HEK293 (cell line): ENCODE results near the gene UTP4.

ENCODE experiments used
- KLF1 ChIP-seq: fragments of 450-650 bp; formaldehyde crosslinking; IDR thresholded peaks from 2 replicates; pipeline ENCODE4 v1.5.1; 2016; ENCODE audit warnings: missing biosample characterization, missing genetic modification characterization
- KLF10 ChIP-seq: fragments of 450-650 bp; IDR thresholded peaks from 2 replicates; pipeline ENCODE4 v1.5.1; 2018; ENCODE audit warnings: missing biosample characterization, mild to moderate bottlenecking, missing genetic modification characterization
- KLF7 ChIP-seq: fragments of 450-650 bp; formaldehyde crosslinking; IDR thresholded peaks from 2 replicates; pipeline ENCODE4 v1.5.1; 2016; ENCODE audit warnings: missing biosample characterization, missing genetic modification characterization, borderline replicate concordance
- KLF8 ChIP-seq: fragments of 450-650 bp; formaldehyde crosslinking; IDR thresholded peaks from 2 replicates; pipeline ENCODE4 v1.5.1; 2016; ENCODE audit warnings: missing biosample characterization, missing genetic modification characterization
- SALL2 ChIP-seq: fragments of 450-650 bp; formaldehyde crosslinking; IDR thresholded peaks from 2 replicates; pipeline ENCODE4 v1.5.0; 2017; ENCODE audit warnings: missing biosample characterization, mild to moderate bottlenecking, missing genetic modification characterization, borderline replicate concordance
- YY1 ChIP-seq: fragments of 450-650 bp; formaldehyde crosslinking; IDR thresholded peaks from 2 replicates; pipeline ENCODE4 v1.5.1; 2018; ENCODE audit warnings: missing biosample characterization, missing genetic modification characterization
- ZBTB1 ChIP-seq: fragments of 450-650 bp; formaldehyde crosslinking; IDR thresholded peaks from 2 replicates; pipeline ENCODE4 v1.5.1; 2016; ENCODE audit warnings: missing biosample characterization, missing genetic modification characterization
- ZBTB11 ChIP-seq: fragments of 450-650 bp; formaldehyde crosslinking; conservative IDR thresholded peaks from 2 replicates; pipeline ENCODE4 v1.5.1; 2016; ENCODE audit warnings: low read depth, missing biosample characterization, missing genetic modification characterization
- ZBTB17 ChIP-seq: fragments of 450-650 bp; formaldehyde crosslinking; IDR thresholded peaks from 2 replicates; pipeline ENCODE4 v1.5.1; 2016; ENCODE audit warnings: missing biosample characterization, missing genetic modification characterization
- ZFP3 ChIP-seq: fragments of 450-650 bp; formaldehyde crosslinking; IDR thresholded peaks from 2 replicates; pipeline ENCODE4 v1.5.1; 2016; ENCODE audit warnings: low read depth, missing biosample characterization, missing genetic modification characterization
- ZNF211 ChIP-seq: fragments of 450-650 bp; formaldehyde crosslinking; IDR thresholded peaks from 2 replicates; pipeline ENCODE4 v1.5.1; 2016; ENCODE audit warnings: low read depth, missing biosample characterization, missing genetic modification characterization
- ZNF24 ChIP-seq: fragments of 450-650 bp; formaldehyde crosslinking; IDR thresholded peaks from 2 replicates; pipeline ENCODE4 v1.5.1; 2016; ENCODE audit warnings: missing biosample characterization, missing genetic modification characterization
- ZNF302 ChIP-seq: fragments of 450-650 bp; formaldehyde crosslinking; IDR thresholded peaks from 2 replicates; pipeline ENCODE4 v1.5.1; 2016; ENCODE audit warnings: missing biosample characterization, missing genetic modification characterization, low read depth
- ZNF324 ChIP-seq: fragments of 450-650 bp; formaldehyde crosslinking; IDR thresholded peaks from 2 replicates; pipeline ENCODE4 v1.5.1; 2016; ENCODE audit warnings: missing biosample characterization, missing genetic modification characterization
- ZNF335 ChIP-seq: fragments of 450-650 bp; formaldehyde crosslinking; conservative IDR thresholded peaks from 2 replicates; pipeline ENCODE4 v1.5.1; 2016; ENCODE audit warnings: missing biosample characterization, missing genetic modification characterization
- ZNF366 ChIP-seq: fragments of 450-650 bp; formaldehyde crosslinking; conservative IDR thresholded peaks from 2 replicates; pipeline ENCODE4 v1.5.1; 2016; ENCODE audit warnings: missing biosample characterization, missing genetic modification characterization
- ZNF514 ChIP-seq: fragments of 450-650 bp; formaldehyde crosslinking; IDR thresholded peaks from 2 replicates; pipeline ENCODE4 v1.5.1; 2016; ENCODE audit warnings: missing biosample characterization, missing genetic modification characterization
- ZNF558 ChIP-seq: fragments of 450-650 bp; formaldehyde crosslinking; IDR thresholded peaks from 2 replicates; pipeline ENCODE4 v1.5.1; 2016; ENCODE audit warnings: missing biosample characterization, missing genetic modification characterization
- ZNF621 ChIP-seq: fragments of 450-650 bp; formaldehyde crosslinking; IDR thresholded peaks from 2 replicates; pipeline ENCODE4 v1.5.1; 2017; ENCODE audit warnings: missing biosample characterization, missing genetic modification characterization
- ZNF660 ChIP-seq: fragments of 450-650 bp; IDR thresholded peaks from 2 replicates; pipeline ENCODE4 v1.5.1; 2018; ENCODE audit warnings: missing biosample characterization, mild to moderate bottlenecking, missing genetic modification characterization
- ZNF670 ChIP-seq: fragments of 450-650 bp; formaldehyde crosslinking; IDR thresholded peaks from 2 replicates; pipeline ENCODE4 v1.5.1; 2016; ENCODE audit warnings: missing biosample characterization, missing genetic modification characterization, low read depth
- ZNF677 ChIP-seq: fragments of 450-650 bp; IDR thresholded peaks from 2 replicates; pipeline ENCODE4 v1.5.0; 2018; ENCODE audit warnings: missing biosample characterization, mild to moderate bottlenecking, missing genetic modification characterization, moderate library complexity
- TF ChIP-seq, protein P1 (sequence below): fragments of 450-650 bp; IDR thresholded peaks from 2 replicates; pipeline ENCODE4 v1.5.1; 2018; ENCODE audit warnings: missing biosample characterization, mild to moderate bottlenecking, missing genetic modification characterization
- TF ChIP-seq, protein P2 (sequence below): fragments of 450-650 bp; formaldehyde crosslinking; IDR thresholded peaks from 2 replicates; pipeline ENCODE4 v1.5.1; 2016; ENCODE audit warnings: missing biosample characterization, missing genetic modification characterization, borderline replicate concordance
- TF ChIP-seq, protein P3 (sequence below): fragments of 450-650 bp; formaldehyde crosslinking; IDR thresholded peaks from 2 replicates; pipeline ENCODE4 v1.5.1; 2016; ENCODE audit warnings: missing biosample characterization, missing genetic modification characterization
- TF ChIP-seq, protein P4 (sequence below): fragments of 450-650 bp; formaldehyde crosslinking; IDR thresholded peaks from 2 replicates; pipeline ENCODE4 v1.5.1; 2016; ENCODE audit warnings: missing biosample characterization, missing genetic modification characterization

UTP4 gene

GRCh38 chr16:69186642-69187445, 54.4 kb downstream of the UTP4 start, which contains the start of gene SNTB2 (continued):
- TF ChIP-seq, protein P1, sequence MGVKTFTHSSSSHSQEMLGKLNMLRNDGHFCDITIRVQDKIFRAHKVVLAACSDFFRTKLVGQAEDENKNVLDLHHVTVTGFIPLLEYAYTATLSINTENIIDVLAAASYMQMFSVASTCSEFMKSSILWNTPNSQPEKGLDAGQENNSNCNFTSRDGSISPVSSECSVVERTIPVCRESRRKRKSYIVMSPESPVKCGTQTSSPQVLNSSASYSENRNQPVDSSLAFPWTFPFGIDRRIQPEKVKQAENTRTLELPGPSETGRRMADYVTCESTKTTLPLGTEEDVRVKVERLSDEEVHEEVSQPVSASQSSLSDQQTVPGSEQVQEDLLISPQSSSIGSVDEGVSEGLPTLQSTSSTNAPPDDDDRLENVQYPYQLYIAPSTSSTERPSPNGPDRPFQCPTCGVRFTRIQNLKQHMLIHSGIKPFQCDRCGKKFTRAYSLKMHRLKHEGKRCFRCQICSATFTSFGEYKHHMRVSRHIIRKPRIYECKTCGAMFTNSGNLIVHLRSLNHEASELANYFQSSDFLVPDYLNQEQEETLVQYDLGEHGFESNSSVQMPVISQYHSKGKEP (tag by site-specific recombination): no peak
- TF ChIP-seq ZNF324 (no peak), KLF8 (tag by site-specific recombination) (peak; percentile 71), ZBTB1 (tag by site-specific recombination) (no peak), SALL2 (tag by site-specific recombination) (no peak), ZNF211 (tag by site-specific recombination) (no peak), ZNF660 (peak; percentile 48; the same call in 1 of the 2 replicates), ZNF621 (no peak), ZBTB17 (tag by site-specific recombination) (peak; percentile 73), ZNF514 (tag by site-specific recombination) (no peak), KLF10 (peak; percentile 60; the same call in 1 of the 2 replicates), ZNF366 (tag by site-specific recombination) (0 out of 2 replicates have a peak, but pooled peaks have one; percentile 32), ZBTB11 (tag by site-specific recombination) (peak; percentile 88), ZNF670 (no peak), ZNF558 (no peak), ZNF677 (0 out of 2 replicates have a peak, but pooled peaks have one; percentile 41), ZNF302 (tag by site-specific recombination) (no peak), ZFP3 (tag by site-specific recombination) (no peak), KLF1 (tag by site-specific recombination) (peak; percentile 67), KLF7 (tag by site-specific recombination) (no peak), YY1 (peak; percentile 44; the same call in 1 of the 2 replicates), ZNF24 (tag by site-specific recombination) (no peak), ZNF335 (tag by site-specific recombination) (peak; percentile 91)
- TF ChIP-seq, protein P2, sequence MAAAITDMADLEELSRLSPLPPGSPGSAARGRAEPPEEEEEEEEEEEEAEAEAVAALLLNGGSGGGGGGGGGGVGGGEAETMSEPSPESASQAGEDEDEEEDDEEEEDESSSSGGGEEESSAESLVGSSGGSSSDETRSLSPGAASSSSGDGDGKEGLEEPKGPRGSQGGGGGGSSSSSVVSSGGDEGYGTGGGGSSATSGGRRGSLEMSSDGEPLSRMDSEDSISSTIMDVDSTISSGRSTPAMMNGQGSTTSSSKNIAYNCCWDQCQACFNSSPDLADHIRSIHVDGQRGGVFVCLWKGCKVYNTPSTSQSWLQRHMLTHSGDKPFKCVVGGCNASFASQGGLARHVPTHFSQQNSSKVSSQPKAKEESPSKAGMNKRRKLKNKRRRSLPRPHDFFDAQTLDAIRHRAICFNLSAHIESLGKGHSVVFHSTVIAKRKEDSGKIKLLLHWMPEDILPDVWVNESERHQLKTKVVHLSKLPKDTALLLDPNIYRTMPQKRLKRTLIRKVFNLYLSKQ (tag by site-specific recombination): no peak
- TF ChIP-seq, protein P3, sequence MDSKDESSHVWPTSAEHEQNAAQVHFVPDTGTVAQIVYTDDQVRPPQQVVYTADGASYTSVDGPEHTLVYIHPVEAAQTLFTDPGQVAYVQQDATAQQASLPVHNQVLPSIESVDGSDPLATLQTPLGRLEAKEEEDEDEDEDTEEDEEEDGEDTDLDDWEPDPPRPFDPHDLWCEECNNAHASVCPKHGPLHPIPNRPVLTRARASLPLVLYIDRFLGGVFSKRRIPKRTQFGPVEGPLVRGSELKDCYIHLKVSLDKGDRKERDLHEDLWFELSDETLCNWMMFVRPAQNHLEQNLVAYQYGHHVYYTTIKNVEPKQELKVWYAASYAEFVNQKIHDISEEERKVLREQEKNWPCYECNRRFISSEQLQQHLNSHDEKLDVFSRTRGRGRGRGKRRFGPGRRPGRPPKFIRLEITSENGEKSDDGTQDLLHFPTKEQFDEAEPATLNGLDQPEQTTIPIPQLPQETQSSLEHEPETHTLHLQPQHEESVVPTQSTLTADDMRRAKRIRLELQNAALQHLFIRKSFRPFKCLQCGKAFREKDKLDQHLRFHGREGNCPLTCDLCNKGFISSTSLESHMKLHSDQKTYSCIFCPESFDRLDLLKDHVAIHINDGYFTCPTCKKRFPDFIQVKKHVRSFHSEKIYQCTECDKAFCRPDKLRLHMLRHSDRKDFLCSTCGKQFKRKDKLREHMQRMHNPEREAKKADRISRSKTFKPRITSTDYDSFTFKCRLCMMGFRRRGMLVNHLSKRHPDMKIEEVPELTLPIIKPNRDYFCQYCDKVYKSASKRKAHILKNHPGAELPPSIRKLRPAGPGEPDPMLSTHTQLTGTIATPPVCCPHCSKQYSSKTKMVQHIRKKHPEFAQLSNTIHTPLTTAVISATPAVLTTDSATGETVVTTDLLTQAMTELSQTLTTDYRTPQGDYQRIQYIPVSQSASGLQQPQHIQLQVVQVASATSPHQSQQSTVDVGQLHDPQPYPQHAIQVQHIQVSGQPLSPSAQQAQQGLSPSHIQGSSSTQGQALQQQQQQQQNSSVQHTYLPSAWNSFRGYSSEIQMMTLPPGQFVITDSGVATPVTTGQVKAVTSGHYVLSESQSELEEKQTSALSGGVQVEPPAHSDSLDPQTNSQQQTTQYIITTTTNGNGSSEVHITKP: peak; percentile 66
- TF ChIP-seq, protein P4, sequence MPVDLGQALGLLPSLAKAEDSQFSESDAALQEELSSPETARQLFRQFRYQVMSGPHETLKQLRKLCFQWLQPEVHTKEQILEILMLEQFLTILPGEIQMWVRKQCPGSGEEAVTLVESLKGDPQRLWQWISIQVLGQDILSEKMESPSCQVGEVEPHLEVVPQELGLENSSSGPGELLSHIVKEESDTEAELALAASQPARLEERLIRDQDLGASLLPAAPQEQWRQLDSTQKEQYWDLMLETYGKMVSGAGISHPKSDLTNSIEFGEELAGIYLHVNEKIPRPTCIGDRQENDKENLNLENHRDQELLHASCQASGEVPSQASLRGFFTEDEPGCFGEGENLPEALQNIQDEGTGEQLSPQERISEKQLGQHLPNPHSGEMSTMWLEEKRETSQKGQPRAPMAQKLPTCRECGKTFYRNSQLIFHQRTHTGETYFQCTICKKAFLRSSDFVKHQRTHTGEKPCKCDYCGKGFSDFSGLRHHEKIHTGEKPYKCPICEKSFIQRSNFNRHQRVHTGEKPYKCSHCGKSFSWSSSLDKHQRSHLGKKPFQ (tag by site-specific recombination): no peak
